Activated naive CD8-positive, alpha-beta T cell treated with anti-CD3 and anti-CD28 coated beads for 36 hours (primary cell): ENCODE data around the gene SLC37A4. TPM values are rescaled to one million over a fixed set of nuclear protein-coding genes. Genes with fewer than 3 reads are reported as not detected.
"Not testable (repeated sequence)": the region's sequence is repeated elsewhere in the genome, so short reads cannot be mapped to it uniquely, and the experiment has no call there.

Experiments
- DNase-seq: peaks from one replicate; pipeline ENCODE4 v3.0.0; 2021
- H3K27ac Mint-ChIP-seq: one replicate; pipeline ENCODE4 v1.8.0; 2022; ENCODE audit warnings: mild to moderate bottlenecking, moderate library complexity, mixed read lengths
- H3K27me3 Mint-ChIP-seq: one replicate; pipeline ENCODE4 v1.8.0; 2022; ENCODE audit warnings: mild to moderate bottlenecking, mixed read lengths
- H3K36me3 Mint-ChIP-seq: one replicate; pipeline ENCODE4 v1.8.0; 2021; ENCODE audit warnings: mild to moderate bottlenecking, mixed read lengths
- H3K4me1 Mint-ChIP-seq: one replicate; pipeline ENCODE4 v1.8.0; 2021; ENCODE audit warnings: mixed read lengths
- H3K4me3 Mint-ChIP-seq: one replicate; pipeline ENCODE4 v1.8.0; 2022; ENCODE audit warnings: mild to moderate bottlenecking, moderate library complexity, mixed read lengths
- H3K9me3 Mint-ChIP-seq: one replicate; pipeline ENCODE4 v1.8.0; 2022; ENCODE audit warnings: mixed read lengths
- total RNA-seq, 2 experiments: library from RNA; stranded (reverse); gene quantifications; one replicate each; pipeline ENCODE4 v1.2.3, GENCODE V29; 2021

The SLC37A4 gene
- total RNA-seq, 2 experiments from 2014 or later, result 28.2 to 30.1 TPM

DNA sequence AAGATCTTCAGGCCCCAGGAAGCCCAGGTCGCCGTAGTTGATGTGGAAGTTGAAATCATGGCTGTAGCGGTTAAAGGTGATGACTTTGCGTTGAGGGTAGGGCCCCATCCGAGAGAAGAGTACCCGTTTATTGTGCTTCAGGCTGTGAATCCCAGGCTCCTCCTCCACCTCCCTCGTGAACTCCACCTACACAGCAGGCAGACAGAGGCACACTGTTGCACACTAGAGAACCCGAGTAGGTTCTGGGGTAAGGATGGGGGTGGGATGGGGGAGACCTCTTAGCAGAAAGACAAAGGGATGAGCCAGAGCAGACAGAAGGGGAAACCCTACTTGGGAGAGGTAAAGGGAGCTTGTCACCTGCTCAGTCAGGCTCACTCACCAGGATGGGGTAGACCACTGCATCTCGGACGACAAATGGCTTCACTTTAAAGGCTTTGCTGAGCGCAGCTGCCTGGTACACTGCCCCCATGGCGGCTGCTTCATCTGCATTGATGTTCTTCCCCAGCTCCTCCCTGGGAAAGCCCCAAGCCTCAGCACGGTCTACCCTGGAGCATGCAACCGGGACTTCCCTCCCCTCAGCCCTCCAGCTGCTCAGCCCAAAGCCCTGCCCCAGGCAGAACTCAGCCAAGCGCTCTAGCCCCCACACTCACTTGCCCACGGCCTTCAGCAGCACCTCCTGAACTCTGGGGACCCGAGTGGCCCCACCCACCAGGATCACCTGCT lies 20.9 kb upstream of the SLC37A4 start:
- Mint-ChIP-seq H3K4me1 (peaks cover 29% of the 10 kb centered on the region), H3K9me3 (no peaks in the 10 kb centered on the region), H3K4me3 (no peak overlapping the region), H3K36me3 (peaks cover 49% of the 10 kb centered on the region), H3K27ac (peak overlapping the region; percentile 13), H3K27me3 (no peaks in the 10 kb centered on the region)
- peak; percentile 28 for DNase-seq

DNA sequence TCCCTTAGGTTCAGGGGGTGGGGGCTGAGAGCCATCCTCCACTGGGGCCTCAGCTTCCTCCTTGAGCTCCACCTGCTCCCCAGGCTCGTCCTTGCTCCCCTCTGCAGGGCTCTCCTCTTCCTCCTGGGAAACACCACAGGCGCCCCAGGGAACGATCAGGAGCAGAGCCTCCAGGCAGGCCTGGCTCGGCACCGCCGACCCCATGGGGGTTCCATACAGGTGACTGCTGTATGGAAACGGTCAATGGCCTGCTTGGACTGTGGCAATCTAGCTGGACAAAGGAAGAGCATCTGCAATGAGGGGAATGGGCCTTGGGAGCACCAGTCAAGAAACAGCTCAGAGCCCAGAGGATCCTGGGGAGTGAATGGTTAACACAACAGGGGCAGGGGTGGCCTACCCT lies 18.4 kb upstream of the SLC37A4 start:
- Mint-ChIP-seq H3K36me3 (peaks cover 36% of the 10 kb centered on the region), H3K27me3 (no peaks in the 10 kb centered on the region), H3K27ac (no peak overlapping the region), H3K4me3 (no peak overlapping the region), H3K9me3 (no peaks in the 10 kb centered on the region), H3K4me1 (peaks cover 16% of the 10 kb centered on the region)
- no peak for DNase-seq

DNA sequence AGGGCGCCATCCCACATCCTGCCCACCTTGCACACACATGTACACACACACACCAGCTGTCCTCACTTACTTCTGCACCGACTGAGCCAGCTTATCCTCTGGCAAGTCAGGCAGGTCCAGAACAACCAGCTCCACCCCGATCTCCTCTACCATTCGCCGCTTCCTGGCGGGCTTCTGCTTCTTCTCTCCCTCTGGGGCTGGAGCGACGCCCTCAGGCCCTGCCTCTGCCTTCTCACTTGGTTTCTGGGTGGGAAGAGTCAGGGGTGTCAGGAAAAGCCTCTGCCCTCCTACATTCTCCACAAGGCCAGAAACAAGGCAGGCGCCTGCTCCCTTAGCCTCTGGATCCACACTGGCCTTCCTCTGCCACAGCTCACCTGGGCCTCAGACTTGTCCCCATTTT lies 18.0 kb upstream of the SLC37A4 start:
- H3K27ac Mint-ChIP-seq, result no peak overlapping the region
- no peaks in the 10 kb centered on the region for H3K27me3 Mint-ChIP-seq
- H3K4me1 Mint-ChIP-seq, result peaks cover 16% of the 10 kb centered on the region
- no peak for DNase-seq
- H3K9me3 Mint-ChIP-seq, result no peaks in the 10 kb centered on the region
- peaks cover 33% of the 10 kb centered on the region for H3K36me3 Mint-ChIP-seq
- no peak overlapping the region for H3K4me3 Mint-ChIP-seq

DNA sequence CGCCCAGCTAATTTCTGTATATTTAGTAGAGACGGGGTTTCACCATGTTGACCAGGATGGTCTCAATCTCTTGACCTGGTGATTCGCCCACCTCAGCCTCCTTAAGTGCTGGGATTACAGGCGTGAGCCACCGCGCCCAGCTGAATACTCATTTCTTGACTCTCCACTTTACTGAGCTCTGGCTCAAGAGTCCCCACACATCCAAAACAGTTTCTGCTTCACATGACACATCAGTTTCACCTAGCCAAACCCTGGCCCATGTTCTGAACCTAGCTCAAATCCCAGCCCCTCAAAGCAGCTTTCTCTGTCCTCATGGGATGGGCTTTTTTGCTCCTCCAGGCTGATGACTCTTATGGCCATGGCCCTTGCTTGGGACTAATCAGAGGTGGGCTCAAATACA lies 16.5 kb upstream of the SLC37A4 start:
- no peak for DNase-seq
- no peaks in the 10 kb centered on the region for H3K9me3 Mint-ChIP-seq
- H3K27me3 Mint-ChIP-seq, result no peaks in the 10 kb centered on the region
- H3K4me1 Mint-ChIP-seq, result peaks cover 10% of the 10 kb centered on the region
- H3K36me3 Mint-ChIP-seq, result peaks cover 25% of the 10 kb centered on the region
- H3K4me3 Mint-ChIP-seq, result no peak overlapping the region
- no peak overlapping the region for H3K27ac Mint-ChIP-seq

DNA sequence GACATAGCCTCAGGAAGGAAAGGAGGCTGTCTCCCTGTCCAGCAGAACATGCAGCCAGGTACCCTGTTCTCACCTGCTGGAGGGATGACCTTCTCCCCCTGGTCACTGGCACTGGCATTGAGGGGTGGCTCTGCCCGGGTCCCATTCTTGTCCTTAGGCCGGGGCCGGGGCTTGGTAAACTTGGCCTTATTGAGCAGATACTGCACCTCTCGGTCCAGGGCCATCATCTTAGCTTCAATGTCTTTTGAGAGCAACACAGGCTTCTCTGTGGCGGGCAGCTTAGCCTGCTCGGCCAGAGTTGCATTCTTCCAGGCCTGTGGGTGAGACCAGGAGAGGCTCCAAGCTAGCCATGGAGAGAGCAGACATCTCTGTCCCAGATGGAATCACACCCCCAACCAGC lies 15.8 kb upstream of the SLC37A4 start:
- Mint-ChIP-seq H3K9me3 (no peaks in the 10 kb centered on the region), H3K36me3 (peaks cover 24% of the 10 kb centered on the region), H3K27ac (no peak overlapping the region), H3K27me3 (no peaks in the 10 kb centered on the region), H3K4me3 (no peak overlapping the region), H3K4me1 (peaks cover 8% of the 10 kb centered on the region)
- DNase-seq, result no peak

DNA sequence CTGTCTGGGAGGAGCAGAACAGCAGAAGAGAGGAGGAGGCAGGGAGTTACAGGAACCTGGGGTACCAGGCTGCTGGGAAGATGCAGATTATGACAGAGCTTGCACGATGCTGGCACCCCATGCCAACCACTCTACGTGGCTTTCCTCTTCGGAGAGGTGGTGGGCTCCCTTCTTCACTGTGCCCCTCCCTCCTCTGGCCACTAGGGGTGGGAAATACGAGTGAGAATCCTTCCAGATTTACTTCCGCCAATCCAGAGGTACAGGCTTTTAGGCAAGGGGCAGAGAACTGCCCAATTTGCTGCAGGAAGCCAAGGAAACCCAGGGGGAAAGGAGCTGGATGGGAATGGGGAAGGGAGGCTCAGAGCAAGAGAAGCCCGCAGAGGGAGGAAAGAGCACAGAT lies 14.0 kb upstream of the SLC37A4 start:
- Mint-ChIP-seq H3K27ac (no peak overlapping the region), H3K36me3 (peaks cover 16% of the 10 kb centered on the region)
- DNase-seq, result no peak

DNA sequence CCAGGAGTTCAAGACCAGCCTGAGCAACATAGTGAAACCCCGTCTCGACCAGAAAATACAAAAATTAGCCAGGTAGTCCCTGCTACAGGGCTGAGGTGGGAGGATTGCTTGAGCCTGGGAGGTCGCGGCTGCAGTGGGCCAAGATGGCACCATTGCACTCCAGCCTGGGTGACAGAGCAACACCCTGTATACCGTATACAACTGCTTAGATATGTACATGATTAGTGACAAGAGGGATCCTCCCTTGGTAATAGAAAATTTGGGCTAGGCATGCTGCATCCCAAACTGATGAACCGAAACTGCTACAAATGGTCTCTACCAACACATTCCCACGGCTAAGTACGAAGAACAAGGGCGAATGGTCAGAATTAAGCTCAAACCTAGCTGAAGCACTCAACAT lies 12.2 kb upstream of the SLC37A4 start:
- Mint-ChIP-seq H3K9me3 (no peaks in the 10 kb centered on the region), H3K4me3 (no peak overlapping the region), H3K27ac (no peak overlapping the region), H3K27me3 (no peaks in the 10 kb centered on the region), H3K36me3 (peaks cover 5% of the 10 kb centered on the region), H3K4me1 (peaks cover 7% of the 10 kb centered on the region)
- DNase-seq, result no peak

More for the DNA sequence above, 14.0 kb upstream of the SLC37A4 start:
- Mint-ChIP-seq H3K27me3 (no peaks in the 10 kb centered on the region), H3K4me3 (no peak overlapping the region), H3K4me1 (peaks cover 7% of the 10 kb centered on the region), H3K9me3 (no peaks in the 10 kb centered on the region)

DNA sequence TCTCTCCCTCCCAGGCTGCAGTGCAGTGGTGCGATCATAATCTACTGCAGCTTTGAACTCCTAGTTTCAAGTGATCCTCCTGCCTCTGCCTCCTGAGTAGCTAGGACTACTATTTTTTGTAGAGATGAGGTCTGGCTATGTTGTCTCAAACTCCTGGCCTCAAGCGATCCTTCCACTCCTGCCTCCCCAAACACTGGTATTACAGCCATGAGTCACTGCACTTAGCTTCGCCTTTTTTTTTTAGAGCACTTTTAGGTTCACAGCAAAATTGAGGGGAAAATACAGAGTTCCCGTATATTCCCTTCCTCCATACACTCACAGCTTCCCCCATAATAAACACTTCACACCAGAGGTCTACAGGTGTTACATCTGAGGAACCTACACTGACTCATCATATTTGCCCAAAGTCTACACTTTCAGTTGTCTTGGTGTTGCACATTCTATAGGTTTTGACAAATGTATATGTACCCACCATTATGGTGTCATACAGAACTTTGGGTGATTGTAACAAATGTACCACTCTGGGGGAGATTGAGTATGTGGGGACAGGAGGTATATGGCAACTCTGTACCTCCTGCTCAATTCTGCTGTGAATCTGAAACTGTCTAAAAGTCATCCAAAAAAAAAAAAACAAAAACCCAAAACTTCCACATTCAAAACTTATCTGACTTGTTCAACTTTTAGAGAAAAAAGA lies 11.3 kb upstream of the SLC37A4 start:
- H3K9me3 Mint-ChIP-seq, result no peaks in the 10 kb centered on the region
- H3K36me3 Mint-ChIP-seq, result no peaks in the 10 kb centered on the region
- no peak overlapping the region for H3K27ac Mint-ChIP-seq
- DNase-seq, result no peak
- no peak overlapping the region for H3K4me3 Mint-ChIP-seq
- peaks cover 7% of the 10 kb centered on the region for H3K4me1 Mint-ChIP-seq
- H3K27me3 Mint-ChIP-seq, result no peaks in the 10 kb centered on the region

DNA sequence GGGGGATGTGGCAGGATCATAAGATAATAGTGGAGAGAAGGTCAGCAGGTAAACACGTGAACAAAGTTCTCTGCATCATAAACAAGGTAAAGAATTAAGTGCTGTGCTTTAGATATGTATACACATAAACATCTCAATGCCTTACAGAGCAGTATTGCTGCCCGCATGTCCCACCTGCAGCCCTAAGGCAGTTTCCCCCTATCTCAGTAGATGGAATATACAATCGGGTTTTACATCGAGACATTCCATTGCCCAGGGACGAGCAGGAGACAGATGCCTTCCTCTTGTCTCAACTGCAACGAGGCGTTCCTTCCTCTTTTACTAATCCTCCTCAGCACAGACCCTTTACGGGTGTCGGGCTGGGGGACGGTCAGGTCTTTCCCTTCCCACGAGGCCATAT lies 8.8 kb upstream of the SLC37A4 start:
- H3K4me1 Mint-ChIP-seq, H3K36me3 Mint-ChIP-seq, DNase-seq, H3K27me3 Mint-ChIP-seq, H3K27ac Mint-ChIP-seq, H3K4me3 Mint-ChIP-seq, H3K9me3 Mint-ChIP-seq: not testable (repeated sequence)

DNA sequence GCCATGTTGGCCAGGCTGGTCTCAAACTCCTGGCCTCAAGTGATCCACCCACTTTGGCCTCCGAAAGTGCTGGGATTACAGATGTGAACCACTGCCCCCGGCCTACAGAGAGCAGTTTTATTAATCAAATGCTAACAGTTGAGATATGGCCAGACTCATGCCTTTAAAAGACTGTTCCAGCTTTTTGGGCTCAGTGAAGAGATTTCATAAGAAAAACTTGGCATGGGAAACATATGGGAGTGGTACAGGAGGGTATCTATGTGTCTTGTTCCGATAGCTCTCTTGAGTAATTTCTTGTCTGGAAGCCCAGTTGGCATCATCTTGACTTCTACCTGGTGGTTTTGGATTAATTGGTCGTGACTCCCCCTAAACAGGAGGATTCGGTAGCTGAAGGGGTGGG lies 8.2 kb upstream of the SLC37A4 start:
- H3K4me3 Mint-ChIP-seq, result no peak overlapping the region
- H3K27me3 Mint-ChIP-seq, result no peaks in the 10 kb centered on the region

DNA sequence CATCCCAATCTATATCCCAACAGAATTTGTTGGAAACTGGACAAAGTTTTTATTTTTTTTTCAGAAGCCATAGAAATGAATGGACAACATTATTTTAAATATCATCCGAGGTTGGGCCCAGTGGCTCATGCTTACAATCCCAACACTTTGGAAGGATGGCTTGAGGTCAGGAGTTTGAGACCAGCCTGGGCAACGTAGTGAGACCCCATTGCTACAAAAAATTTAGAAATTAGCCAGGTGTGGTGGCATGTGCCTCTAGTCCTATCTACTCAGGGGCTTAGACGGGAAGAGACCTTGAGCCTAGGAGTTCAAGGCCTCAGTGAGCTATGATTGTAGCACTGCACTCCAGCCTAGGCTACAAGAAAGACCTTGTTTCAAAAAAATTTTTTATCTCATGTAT lies 4.1 kb upstream of the SLC37A4 start:
- no peak overlapping the region for H3K4me3 Mint-ChIP-seq
- peaks cover 5% of the 10 kb centered on the region for H3K4me1 Mint-ChIP-seq

More for the DNA sequence above, 8.2 kb upstream of the SLC37A4 start:
- no peaks in the 10 kb centered on the region for H3K36me3 Mint-ChIP-seq
- H3K27ac Mint-ChIP-seq, result no peak overlapping the region
- H3K9me3 Mint-ChIP-seq, result no peaks in the 10 kb centered on the region
- DNase-seq, result no peak
- peaks cover 7% of the 10 kb centered on the region for H3K4me1 Mint-ChIP-seq

DNA sequence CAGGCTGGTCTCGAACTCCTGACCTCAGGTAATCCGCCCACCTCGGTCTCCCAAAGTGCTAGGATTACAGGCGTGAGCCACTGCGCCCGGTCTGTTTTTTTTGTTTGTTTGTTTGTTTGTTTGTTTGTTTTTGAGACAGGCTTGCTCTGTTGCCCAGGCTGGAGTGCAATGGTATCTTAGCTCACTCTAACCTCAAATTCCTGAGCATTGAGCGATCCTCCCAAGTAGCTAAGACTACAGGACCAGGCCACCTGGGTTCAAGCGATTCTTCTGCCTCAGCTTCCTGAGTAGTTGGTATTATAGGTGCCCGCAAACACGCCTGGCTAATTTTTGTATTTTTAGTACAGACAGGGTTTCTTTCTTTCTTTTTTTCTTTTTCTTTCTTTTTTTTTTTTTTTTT lies 2.7 kb upstream of the SLC37A4 start:
- H3K4me1 Mint-ChIP-seq, result peaks cover 19% of the 10 kb centered on the region
- H3K9me3 Mint-ChIP-seq, H3K27ac Mint-ChIP-seq, H3K4me3 Mint-ChIP-seq, H3K36me3 Mint-ChIP-seq, DNase-seq, H3K27me3 Mint-ChIP-seq: not testable (repeated sequence)

More for the DNA sequence above, 4.1 kb upstream of the SLC37A4 start:
- Mint-ChIP-seq H3K9me3 (no peaks in the 10 kb centered on the region), H3K27me3 (no peaks in the 10 kb centered on the region), H3K27ac (no peak overlapping the region), H3K36me3 (no peaks in the 10 kb centered on the region)
- DNase-seq, result no peak

DNA sequence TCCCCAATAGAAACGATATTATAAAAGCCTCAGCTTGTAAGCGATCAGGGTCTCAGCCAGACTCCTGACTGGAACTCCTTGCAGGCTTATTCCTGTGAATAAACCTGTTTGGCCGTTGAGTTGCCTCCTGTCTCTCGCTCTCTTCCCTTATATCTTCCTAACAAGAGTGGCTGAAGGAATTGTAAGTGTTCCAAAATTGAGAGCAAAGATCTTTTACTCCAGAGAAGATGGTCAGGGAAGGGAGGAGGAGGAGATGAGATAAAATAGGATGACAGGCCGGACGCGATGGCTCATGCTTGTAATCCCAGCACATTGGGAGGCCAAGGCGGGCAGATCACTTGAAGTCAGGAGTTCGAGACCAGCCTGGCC lies 1.2 kb upstream of the SLC37A4 start:
- Mint-ChIP-seq H3K4me1 (peaks cover 24% of the 10 kb centered on the region), H3K27ac (no peak overlapping the region), H3K9me3 (no peaks in the 10 kb centered on the region), H3K27me3 (no peaks in the 10 kb centered on the region), H3K36me3 (peaks cover 7% of the 10 kb centered on the region), H3K4me3 (no peak overlapping the region)
- DNase-seq, result no peak

DNA sequence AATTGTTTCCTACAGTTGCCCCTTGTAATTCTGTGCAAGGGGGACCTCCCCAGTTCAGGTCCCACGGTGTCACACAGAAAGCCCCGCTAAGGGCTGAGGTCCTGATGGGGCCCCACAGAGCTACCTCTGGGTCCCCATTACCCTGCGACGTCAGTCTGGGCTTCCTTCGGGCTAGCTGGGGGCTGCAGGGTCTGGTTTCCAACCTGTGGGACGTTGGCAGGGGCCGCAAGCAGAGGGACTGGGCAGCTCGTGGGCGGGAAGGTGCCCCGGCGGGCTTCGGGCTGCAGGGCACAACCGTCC lies 698 bp downstream of the SLC37A4 start:
- H3K4me1 Mint-ChIP-seq, result peaks cover 31% of the 10 kb centered on the region
- no peaks in the 10 kb centered on the region for H3K27me3 Mint-ChIP-seq
- DNase-seq, result peak; percentile 60
- H3K9me3 Mint-ChIP-seq, result no peaks in the 10 kb centered on the region
- peak overlapping the region; percentile 83 for H3K27ac Mint-ChIP-seq
- peaks cover 13% of the 10 kb centered on the region for H3K36me3 Mint-ChIP-seq
- peak overlapping the region; percentile 76 for H3K4me3 Mint-ChIP-seq

DNA sequence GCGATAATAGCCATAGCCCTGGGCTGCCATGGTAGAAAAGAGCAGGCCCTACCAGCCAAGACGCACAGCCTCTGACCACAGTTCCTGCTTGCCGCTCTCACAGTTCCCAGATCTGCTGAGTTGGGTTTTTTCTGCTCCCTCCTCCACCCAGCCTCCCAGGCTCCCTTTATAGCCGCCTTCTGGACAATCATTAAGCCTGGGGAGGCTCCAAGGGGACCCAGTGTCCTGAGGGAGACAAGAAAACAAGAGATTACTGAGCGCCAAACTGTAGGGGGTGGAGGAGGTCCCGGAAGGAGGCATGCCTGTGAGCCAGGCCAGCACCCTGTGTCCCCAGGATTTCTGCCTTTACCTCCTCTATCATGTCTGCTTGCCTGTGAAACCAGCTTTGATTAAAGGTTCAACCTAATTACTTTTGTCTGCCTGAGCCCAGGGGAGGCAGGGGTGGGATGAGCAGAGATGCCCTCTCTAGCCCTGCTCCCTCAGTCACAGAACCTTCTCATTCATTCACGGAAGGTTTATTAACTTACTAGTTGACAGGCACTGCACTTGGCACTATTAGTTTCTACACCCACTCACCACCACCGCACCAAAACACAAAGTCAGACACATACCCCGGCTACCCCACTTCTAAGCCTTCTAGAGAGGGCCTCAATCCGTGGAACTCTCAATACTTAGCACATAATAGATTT lies 1.2 kb downstream of the SLC37A4 start:
- Mint-ChIP-seq H3K36me3 (peaks cover 15% of the 10 kb centered on the region), H3K4me1 (peaks cover 35% of the 10 kb centered on the region), H3K27me3 (no peaks in the 10 kb centered on the region), H3K4me3 (peak overlapping the region; percentile 76), H3K9me3 (no peaks in the 10 kb centered on the region), H3K27ac (peak overlapping the region; percentile 83)
- DNase-seq, result peak; percentile 62

DNA sequence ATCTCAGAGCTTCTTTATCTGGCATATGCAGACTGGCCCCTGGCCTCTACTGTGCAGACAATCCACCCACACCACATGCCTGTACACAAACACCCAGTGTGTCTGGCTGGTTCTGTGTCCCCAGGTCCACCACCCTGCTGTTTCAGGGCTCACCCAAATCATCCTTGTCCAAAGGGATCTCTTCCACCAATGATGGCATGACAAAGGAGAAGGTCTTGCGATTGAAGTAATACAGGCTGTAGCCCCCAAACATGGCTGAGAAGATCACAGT lies 1.7 kb downstream of the SLC37A4 start:
- Mint-ChIP-seq H3K27ac (peak overlapping the region; percentile 83), H3K36me3 (peaks cover 17% of the 10 kb centered on the region), H3K9me3 (no peaks in the 10 kb centered on the region), H3K27me3 (no peaks in the 10 kb centered on the region), H3K4me1 (peaks cover 38% of the 10 kb centered on the region), H3K4me3 (peak overlapping the region; percentile 76)
- DNase-seq, result no peak
